K562 (cell line): ENCODE results near the gene ERBB4. TPM values are rescaled to one million over a fixed set of nuclear protein-coding genes. Genes with fewer than 3 reads are reported as not detected.

ENCODE experiments used
- ATAC-seq: fragments of 200-7000 bp; cut with Tn5 transposase; 3 replicates; pipeline ENCODE4 v1.9.1; 2020; ENCODE audit warnings: moderate library complexity
- BruUV-seq: library from RNA; stranded (reverse); fragments of 400-500 nt; replicated peaks from 2 replicates; lab custom pipeline; 2021; lab: Mats Ljungman, UMichigan
- CTCF ChIA-PET: fragments of 300-600 bp; formaldehyde crosslinking; extraction: SDS; loops from one replicate; lab custom pipeline; 2021; ENCODE audit warnings: low intra/inter-chr PET ratio; lab: Yijun Ruan, JAX
- POLR2A ChIA-PET: fragments of 300-600, 350-650 bp; sonication (Branson Sonifier 250); formaldehyde crosslinking; extraction: SDS; loops from one replicate; lab custom pipeline; 2021; ENCODE audit warnings: antibody characterized with exemption, inconsistent platforms; lab: Yijun Ruan, JAX
- DNase-seq, 4 experiments: peaks; one replicate each; pipeline versions ENCODE4 v3.0.0 to v3.0.0-alpha.2; 2011 to 2018; ENCODE audit warnings: low spot score in 3 of 4, mixed read lengths in 3 of 4; ENCODE audit errors: extremely low read depth in 1 of 4
- FAIRE-seq: peaks from 2 replicates; lab custom pipeline; 2011; peaks lifted over from hg19 to GRCh38; lab: Jason Lieb, UNC
- H2AFZ ChIP-seq: 2 replicates; pipeline ENCODE4 v1.6.0; 2011; ENCODE audit warnings: low read depth, low read length, control low read depth, inconsistent platforms
- H3K27ac ChIP-seq: fragments of 200-600 bp; 3 replicates; pipeline ENCODE4 v1.8.0; 2011; ENCODE audit warnings: low read depth, mild to moderate bottlenecking, control low read depth, inconsistent platforms, low read length, moderate library complexity, mixed read lengths; ENCODE audit errors: extremely low read depth
- H3K27me3 ChIP-seq, 2 experiments: fragments of 300-600 bp in 1 of 2; 2 replicates in 1 of 2; 3 replicates in 1 of 2; pipeline versions ENCODE4 v1.6.0 to v1.8.0; 2011; ENCODE audit warnings: inconsistent platforms in 2 of 2, low read length in 2 of 2, mild to moderate bottlenecking in 1 of 2, mixed read lengths in 1 of 2, moderate library complexity in 1 of 2; ENCODE audit not compliant: control insufficient read depth in 2 of 2, insufficient read depth in 2 of 2
- H3K36me3 ChIP-seq: fragments of 300-600 bp; 3 replicates; pipeline ENCODE4 v1.8.0; 2011; ENCODE audit warnings: mild to moderate bottlenecking, low read length, inconsistent platforms; ENCODE audit not compliant: control insufficient read depth, insufficient read depth
- H3K4me1 ChIP-seq, 2 experiments: fragments of 200-600 bp in 1 of 2; replicated peaks in 1 of 2; 2 replicates in 1 of 2; 3 replicates in 1 of 2; pipeline versions ENCODE4 v1.5.1 to v1.8.0; 2011; ENCODE audit warnings: inconsistent platforms in 2 of 2, low read length in 2 of 2, mild to moderate bottlenecking in 1 of 2, mixed read lengths in 1 of 2, moderate library complexity in 1 of 2; ENCODE audit not compliant: control insufficient read depth in 2 of 2, insufficient read depth in 2 of 2
- H3K4me2 ChIP-seq: 2 replicates; pipeline ENCODE4 v1.6.1; 2011; ENCODE audit warnings: low read length, control low read depth, inconsistent platforms, mixed read lengths; ENCODE audit not compliant: insufficient read depth
- H3K4me3 ChIP-seq: fragments of 200-600 bp; sonication (generic), shearing (Covaris generic); 2 replicates; pipeline ENCODE4 v1.5.1; 2016; ENCODE audit warnings: control low read depth, inconsistent platforms
- H3K79me2 ChIP-seq: fragments of 200-600 bp; 3 replicates; pipeline ENCODE4 v1.8.0; 2011; ENCODE audit warnings: low read length, inconsistent platforms; ENCODE audit not compliant: control insufficient read depth, insufficient read depth
- H3K9ac ChIP-seq, 2 experiments: 2 replicates each; pipeline versions ENCODE4 v1.6.0 to v1.6.1; 2011; ENCODE audit warnings: low read depth in 2 of 2, low read length in 2 of 2, control low read depth in 1 of 2, inconsistent platforms in 1 of 2, mild to moderate bottlenecking in 1 of 2, mixed read lengths in 1 of 2; ENCODE audit not compliant: insufficient read depth in 1 of 2
- H3K9me1 ChIP-seq: one replicate; pipeline ENCODE4 v1.6.0; 2011; ENCODE audit warnings: inconsistent platforms, mild to moderate bottlenecking, low read length, moderate library complexity; ENCODE audit not compliant: control insufficient read depth, insufficient read depth
- H3K9me3 ChIP-seq: replicated peaks from 2 replicates; pipeline ENCODE4 v1.5.1; 2011; ENCODE audit warnings: low read depth, low read length, inconsistent platforms; ENCODE audit not compliant: control insufficient read depth, insufficient read depth
- H4K20me1 ChIP-seq: replicated peaks from 2 replicates; pipeline ENCODE4 v1.6.1; 2011; ENCODE audit warnings: low read length, inconsistent platforms, mixed read lengths; ENCODE audit not compliant: control insufficient read depth, insufficient read depth
- ATF1 ChIP-seq, 2 experiments: fragments of 450-650 bp in 1 of 2; IDR thresholded peaks; 2 replicates each; pipeline ENCODE4 v1.6.1; 2016; ENCODE audit warnings: missing compliant biosample characterization in 1 of 2, missing genetic modification characterization in 1 of 2
- BCL6 ChIP-seq: fragments of 250-450 bp; sonication (Bioruptor Pico); IDR thresholded peaks from 2 replicates; pipeline ENCODE4 v1.4.0; 2020
- DDX20 ChIP-seq: fragments of 450-650 bp; IDR thresholded peaks from 2 replicates; pipeline ENCODE4 v1.6.1; 2016; ENCODE audit warnings: missing genetic modification characterization, low read depth, mild to moderate bottlenecking, missing compliant biosample characterization, moderate library complexity
- HNRNPLL ChIP-seq: fragments of 200-400 bp; formaldehyde crosslinking; IDR thresholded peaks from 2 replicates; pipeline ENCODE4 v1.6.1; 2017; ENCODE audit warnings: low read length, low read depth, mild to moderate bottlenecking; ENCODE audit not compliant: poor library complexity, severe bottlenecking
- MCM5 ChIP-seq: fragments of 450-650 bp; IDR thresholded peaks from 2 replicates; pipeline ENCODE4 v1.6.1; 2016; ENCODE audit warnings: low read depth
- MEIS2 ChIP-seq: fragments of 450-650 bp; IDR thresholded peaks from 2 replicates; pipeline ENCODE4 v1.6.1; 2014; ENCODE audit warnings: mild to moderate bottlenecking; ENCODE audit not compliant: partially characterized antibody
- NR3C1 ChIP-seq: sonication (generic); formaldehyde crosslinking; IDR thresholded peaks from 2 replicates; pipeline ENCODE4 v1.8.1; 2022; ENCODE audit warnings: missing genetic modification reagents
- PTTG1 ChIP-seq: fragments of 450-650 bp; IDR thresholded peaks from 2 replicates; pipeline ENCODE4 v1.6.1; 2016; ENCODE audit warnings: low read depth, mild to moderate bottlenecking, missing genetic modification characterization, missing compliant biosample characterization
- RBM34 ChIP-seq: fragments of 200-400 bp; formaldehyde crosslinking; IDR thresholded peaks from 2 replicates; pipeline ENCODE4 v1.6.1; 2018; ENCODE audit warnings: low read length, borderline replicate concordance; ENCODE audit not compliant: insufficient read depth
- SMAD3 ChIP-seq: fragments of 450-650 bp; formaldehyde crosslinking; conservative IDR thresholded peaks from 2 replicates; pipeline ENCODE4 v1.4.0; 2020; ENCODE audit warnings: mild to moderate bottlenecking
- SREBF1 ChIP-seq: fragments of 150-350 bp; IDR thresholded peaks from 2 replicates; pipeline ENCODE4 v1.6.1; 2014; ENCODE audit warnings: antibody characterized with exemption, low read depth, low read length, borderline replicate concordance
- ZBTB7A ChIP-seq: IDR thresholded peaks from 2 replicates; pipeline ENCODE4 v1.6.1; 2011; ENCODE audit warnings: low read depth, mild to moderate bottlenecking, low read length, moderate library complexity, borderline replicate concordance; ENCODE audit not compliant: control insufficient read depth
- ZNF12 ChIP-seq: sonication (generic); formaldehyde crosslinking; IDR thresholded peaks from 2 replicates; pipeline ENCODE4 v1.4.0; 2020; ENCODE audit warnings: mild to moderate bottlenecking, missing genetic modification reagents
- ZNF175 ChIP-seq: fragments of 200-800 bp; sonication (Bioruptor generic); IDR thresholded peaks from 2 replicates; pipeline ENCODE4 v1.6.1; 2016; ENCODE audit warnings: low read depth, mild to moderate bottlenecking, missing genetic modification characterization, missing compliant biosample characterization
- ZNF384 ChIP-seq: IDR thresholded peaks from 2 replicates; pipeline ENCODE4 v1.6.1; 2012; ENCODE audit warnings: low read depth, low read length, improper control_type of control experiment
- WGBS: fragments of 100-300 bp; shearing (Covaris generic); methylation state at CpG from one replicate; pipeline ENCODE4 v1.1.6; 2016; ENCODE audit warnings: low coverage, mixed read lengths; ENCODE audit not compliant: insufficient coverage; ENCODE audit errors: missing lambda C conversion rate; 5-methylcytosine and 5-hydroxymethylcytosine counted together
- in situ Hi-C: fragments of 300-500 bp; cut with MboI; formaldehyde crosslinking; loops from 4 replicates; pipeline ENCODE4 v1.15.0; 2018; ENCODE audit warnings: inconsistent platforms, mixed read lengths
- intact Hi-C: fragments of 100-400 bp; cut with micrococcal nuclease; formaldehyde crosslinking; loops from 2 replicates; pipeline ENCODE4 v1.14.2; 2022
- polyA plus RNA-seq, 8 experiments: library from polyadenylated mRNA; depleted of rRNA in 4 of 8; stranded (reverse) in 5 of 8; unstranded in 3 of 8; fragments of >200 nt; fragmentation: Nextera tagmentation in 2 of 8; fragmentation: Illumina TruSeq in 1 of 8; extraction: Ambion mirVana in 2 of 8; extraction: Trizol in 1 of 8; gene quantifications; 2 replicates each; pipeline versions ENCODE4 v1.2.1 to v1.2.3, GENCODE V29; 2011 to 2014; ENCODE audit warnings: inconsistent platforms in 1 of 8, missing spikeins in 1 of 8
- total RNA-seq, 7 experiments: library from RNA; depleted of rRNA in 6 of 7; stranded (reverse); fragments of >200 nt in 6 of 7; fragmentation: Illumina TruSeq in 2 of 7; extraction: Trizol in 2 of 7; gene quantifications; 2 replicates each; pipeline versions ENCODE4 v1.2.1 to v1.2.3, GENCODE V29; 2011 to 2021; ENCODE audit warnings: low replicate concordance in 1 of 7
- TF ChIP-seq, protein P1 (sequence below): fragments of 450-650 bp; IDR thresholded peaks from 2 replicates; pipeline ENCODE4 v1.6.1; 2016; ENCODE audit warnings: low read depth, mild to moderate bottlenecking, moderate library complexity
- TF ChIP-seq, protein P2 (sequence below): fragments of 200-800 bp; sonication (Bioruptor generic); IDR thresholded peaks from 2 replicates; pipeline ENCODE4 v1.6.1; 2016; ENCODE audit warnings: missing genetic modification characterization, missing compliant biosample characterization

The ERBB4 gene
- total and polyA plus RNA-seq, 9 of the 15 experiments (the other 6 are each of a cell fraction or from before 2014, with no cell fraction given), result not detected

GRCh38 chr2:212177724-212178123 lies 360.9 kb downstream of the ERBB4 start (continued):
- TF ChIP-seq ZBTB7A, result no peak
- TF ChIP-seq NR3C1 (CRISPR knock-in tag), result no peak

DNA sequence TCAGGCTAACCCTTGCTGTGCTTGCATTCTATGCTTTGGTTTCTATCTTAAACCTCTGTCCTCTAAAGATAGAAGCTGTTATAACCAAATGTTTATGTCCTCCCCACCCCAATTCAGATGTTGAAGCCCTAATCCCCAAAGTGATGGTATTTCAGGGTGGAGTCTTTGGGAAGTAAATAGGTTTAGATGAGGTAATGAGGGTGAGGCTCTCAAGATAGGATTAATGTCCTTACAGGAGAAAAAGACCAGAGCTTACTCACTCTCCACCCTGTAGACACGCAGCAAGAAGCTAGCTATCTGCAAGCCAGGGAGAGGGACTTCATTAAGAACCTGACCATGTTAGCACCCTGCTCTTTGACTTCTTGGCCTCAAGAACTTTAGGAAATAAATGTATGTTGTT lies 362.5 kb downstream of the ERBB4 start:
- intact Hi-C loops, result no loop called here
- Histone ChIP-seq H2AFZ (no peak overlapping the region), H3K9ac (no peak overlapping the region), H3K9me3 (no peaks in the 10 kb centered on the region), H3K9me1 (no peaks in the 10 kb centered on the region), H4K20me1 (no peaks in the 10 kb centered on the region), H3K4me3 (no peak overlapping the region), H3K4me2 (no peak overlapping the region), H3K27ac (no peak overlapping the region), H3K4me1 (no peaks in the 10 kb centered on the region), H3K36me3 (no peaks in the 10 kb centered on the region), H3K79me2 (no peaks in the 10 kb centered on the region), H3K27me3 (no peaks in the 10 kb centered on the region)
- ATAC-seq (no peak), DNase-seq (no peak), FAIRE-seq (no peak)
- ChIA-PET CTCF (no interaction called here), POLR2A (no interaction called here)
- no CpG with 5 or more reads among the region's 1 CpG for WGBS
- in situ Hi-C loops, result no loop called here
- no TSS peak for BruUV-seq
- TF ChIP-seq MCM5, result no peak
- no peak for TF ChIP-seq ZNF12 (CRISPR knock-in tag)
- no peak for TF ChIP-seq ZNF384
- TF ChIP-seq, protein P1, sequence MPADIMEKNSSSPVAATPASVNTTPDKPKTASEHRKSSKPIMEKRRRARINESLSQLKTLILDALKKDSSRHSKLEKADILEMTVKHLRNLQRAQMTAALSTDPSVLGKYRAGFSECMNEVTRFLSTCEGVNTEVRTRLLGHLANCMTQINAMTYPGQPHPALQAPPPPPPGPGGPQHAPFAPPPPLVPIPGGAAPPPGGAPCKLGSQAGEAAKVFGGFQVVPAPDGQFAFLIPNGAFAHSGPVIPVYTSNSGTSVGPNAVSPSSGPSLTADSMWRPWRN, result no peak
- TF ChIP-seq, protein P2, sequence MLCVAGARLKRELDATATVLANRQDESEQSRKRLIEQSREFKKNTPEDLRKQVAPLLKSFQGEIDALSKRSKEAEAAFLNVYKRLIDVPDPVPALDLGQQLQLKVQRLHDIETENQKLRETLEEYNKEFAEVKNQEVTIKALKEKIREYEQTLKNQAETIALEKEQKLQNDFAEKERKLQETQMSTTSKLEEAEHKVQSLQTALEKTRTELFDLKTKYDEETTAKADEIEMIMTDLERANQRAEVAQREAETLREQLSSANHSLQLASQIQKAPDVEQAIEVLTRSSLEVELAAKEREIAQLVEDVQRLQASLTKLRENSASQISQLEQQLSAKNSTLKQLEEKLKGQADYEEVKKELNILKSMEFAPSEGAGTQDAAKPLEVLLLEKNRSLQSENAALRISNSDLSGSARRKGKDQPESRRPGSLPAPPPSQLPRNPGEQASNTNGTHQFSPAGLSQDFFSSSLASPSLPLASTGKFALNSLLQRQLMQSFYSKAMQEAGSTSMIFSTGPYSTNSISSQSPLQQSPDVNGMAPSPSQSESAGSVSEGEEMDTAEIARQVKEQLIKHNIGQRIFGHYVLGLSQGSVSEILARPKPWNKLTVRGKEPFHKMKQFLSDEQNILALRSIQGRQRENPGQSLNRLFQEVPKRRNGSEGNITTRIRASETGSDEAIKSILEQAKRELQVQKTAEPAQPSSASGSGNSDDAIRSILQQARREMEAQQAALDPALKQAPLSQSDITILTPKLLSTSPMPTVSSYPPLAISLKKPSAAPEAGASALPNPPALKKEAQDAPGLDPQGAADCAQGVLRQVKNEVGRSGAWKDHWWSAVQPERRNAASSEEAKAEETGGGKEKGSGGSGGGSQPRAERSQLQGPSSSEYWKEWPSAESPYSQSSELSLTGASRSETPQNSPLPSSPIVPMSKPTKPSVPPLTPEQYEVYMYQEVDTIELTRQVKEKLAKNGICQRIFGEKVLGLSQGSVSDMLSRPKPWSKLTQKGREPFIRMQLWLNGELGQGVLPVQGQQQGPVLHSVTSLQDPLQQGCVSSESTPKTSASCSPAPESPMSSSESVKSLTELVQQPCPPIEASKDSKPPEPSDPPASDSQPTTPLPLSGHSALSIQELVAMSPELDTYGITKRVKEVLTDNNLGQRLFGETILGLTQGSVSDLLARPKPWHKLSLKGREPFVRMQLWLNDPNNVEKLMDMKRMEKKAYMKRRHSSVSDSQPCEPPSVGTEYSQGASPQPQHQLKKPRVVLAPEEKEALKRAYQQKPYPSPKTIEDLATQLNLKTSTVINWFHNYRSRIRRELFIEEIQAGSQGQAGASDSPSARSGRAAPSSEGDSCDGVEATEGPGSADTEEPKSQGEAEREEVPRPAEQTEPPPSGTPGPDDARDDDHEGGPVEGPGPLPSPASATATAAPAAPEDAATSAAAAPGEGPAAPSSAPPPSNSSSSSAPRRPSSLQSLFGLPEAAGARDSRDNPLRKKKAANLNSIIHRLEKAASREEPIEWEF (CRISPR knock-in tag), result no peak
- no peak for TF ChIP-seq SREBF1
- TF ChIP-seq MEIS2, result no peak
- no peak for TF ChIP-seq HNRNPLL
- TF ChIP-seq ZNF175 (CRISPR knock-in tag), result no peak
- TF ChIP-seq BCL6, result no peak
- TF ChIP-seq DDX20, result no peak
- TF ChIP-seq SMAD3 (CRISPR knock-in tag), result no peak
- TF ChIP-seq ATF1 (CRISPR knock-in tag; IDR thresholded peaks at IDR 0.05), result no peak
- TF ChIP-seq ATF1 (tag; IDR thresholded peaks at IDR 0.05), result no peak
- TF ChIP-seq RBM34, result no peak
- no peak for TF ChIP-seq PTTG1 (tag)
